SIG-M5 treated with dmso at 0.1 percent for 504 hours (cell line): ENCODE results near the gene RASGRF2.
A peak's percentile ranks its signal among the peaks of the same experiment; 100 is the strongest.

ENCODE experiments used
- DNase-seq: peaks from one replicate; lab custom pipeline; 2025; ENCODE audit not compliant: unreplicated experiment; lab: John Stamatoyannopoulos, UW

RASGRF2 gene

DNA sequence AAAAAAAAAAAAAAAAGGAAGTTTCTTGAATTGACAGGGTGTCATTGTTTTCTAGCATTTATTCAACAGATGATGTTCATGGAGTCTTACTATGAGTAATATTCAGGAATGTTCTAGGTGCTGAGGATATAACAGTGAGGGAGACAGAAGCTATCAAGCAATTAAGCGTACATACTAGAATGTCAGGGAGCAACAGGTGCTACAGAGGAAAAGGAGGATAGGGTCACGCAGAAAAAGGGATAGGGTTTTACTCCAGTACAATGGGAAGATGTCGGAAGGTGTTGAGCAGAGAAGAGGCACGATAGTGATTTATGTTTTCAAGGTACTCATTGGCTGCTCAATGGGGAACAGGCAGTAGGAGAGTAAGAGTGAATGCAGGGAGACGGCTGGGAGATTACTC, 6.6 kb upstream of the RASGRF2 start:
- no peak for DNase-seq

DNA sequence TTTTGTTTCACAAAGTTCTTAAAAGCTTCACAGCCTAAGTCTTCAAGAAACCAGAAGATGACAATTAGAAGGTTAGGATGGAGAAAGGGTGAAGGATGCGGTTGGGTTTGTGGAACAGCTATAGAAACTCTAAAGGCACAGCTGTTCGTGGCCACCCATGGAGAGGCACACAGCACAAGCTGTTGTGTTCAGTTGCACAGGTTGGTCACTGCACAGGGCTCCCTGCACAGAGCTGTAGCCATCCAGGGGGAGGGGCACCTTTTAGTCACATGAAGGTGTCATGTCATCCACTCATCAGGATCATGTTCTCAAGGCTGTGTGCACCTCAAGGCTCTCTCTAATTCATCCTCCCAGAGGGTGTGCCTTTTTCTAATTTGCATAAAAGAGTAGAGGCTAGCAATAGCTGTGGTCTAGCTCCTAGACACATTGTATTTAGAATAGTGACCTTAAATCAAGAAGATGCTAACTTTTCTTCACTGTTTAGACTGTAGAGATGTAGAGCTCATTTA, 5.0 kb upstream of the RASGRF2 start:
- DNase-seq, result no peak

DNA sequence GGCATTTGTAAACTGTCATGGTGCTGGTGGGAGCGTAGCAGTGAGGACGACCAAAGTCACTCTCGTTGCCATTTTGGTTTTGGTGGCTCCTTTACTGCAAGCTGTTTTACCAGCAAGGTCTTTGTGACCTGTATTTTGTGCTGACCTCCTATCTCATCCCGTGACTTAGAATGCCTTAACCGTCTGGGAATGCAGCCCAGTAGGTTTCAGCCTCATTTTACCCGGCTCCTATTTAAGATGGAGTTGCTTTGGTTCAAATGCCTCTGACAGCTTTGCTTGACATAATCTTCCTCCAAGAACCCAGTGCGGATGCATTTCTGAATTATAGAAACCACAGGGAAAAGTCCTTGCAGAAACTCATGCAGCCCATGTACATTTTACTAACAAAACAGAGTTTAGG, 3.9 kb upstream of the RASGRF2 start:
- DNase-seq, result no peak

DNA sequence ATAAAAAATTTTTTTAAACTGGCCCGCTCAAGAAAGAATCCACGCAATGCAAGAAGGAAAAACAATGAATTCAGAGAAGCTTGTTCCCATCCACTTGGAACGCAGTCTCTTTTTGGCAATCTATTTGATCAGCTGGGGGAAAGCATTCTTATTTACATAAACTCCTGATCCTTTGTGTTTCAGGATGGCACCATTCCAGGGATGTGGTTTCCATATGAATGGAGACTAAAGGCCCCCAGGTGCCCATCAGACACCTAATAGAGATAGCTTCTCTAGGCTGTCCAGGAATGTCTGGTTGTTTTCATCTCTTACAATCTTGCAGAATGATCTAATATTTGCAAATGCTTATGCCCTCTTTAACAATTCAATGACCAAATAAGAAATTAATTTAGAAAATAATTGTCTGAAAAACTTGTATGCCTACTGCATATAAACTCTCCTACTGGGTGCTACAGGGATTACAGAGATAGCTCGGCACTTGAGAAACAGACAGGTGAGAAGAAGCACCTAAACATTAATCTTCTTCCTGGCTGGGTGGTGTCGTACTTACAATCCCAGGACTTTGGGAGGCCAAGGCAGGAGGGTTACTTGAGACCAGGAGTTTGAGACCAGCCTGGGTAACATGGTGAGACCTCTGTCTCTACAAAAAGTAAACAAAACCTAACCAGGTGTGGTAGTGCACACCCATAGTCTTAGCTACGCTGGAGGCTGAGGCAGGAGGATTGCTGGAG, 3.0 kb upstream of the RASGRF2 start:
- DNase-seq, result no peak

DNA sequence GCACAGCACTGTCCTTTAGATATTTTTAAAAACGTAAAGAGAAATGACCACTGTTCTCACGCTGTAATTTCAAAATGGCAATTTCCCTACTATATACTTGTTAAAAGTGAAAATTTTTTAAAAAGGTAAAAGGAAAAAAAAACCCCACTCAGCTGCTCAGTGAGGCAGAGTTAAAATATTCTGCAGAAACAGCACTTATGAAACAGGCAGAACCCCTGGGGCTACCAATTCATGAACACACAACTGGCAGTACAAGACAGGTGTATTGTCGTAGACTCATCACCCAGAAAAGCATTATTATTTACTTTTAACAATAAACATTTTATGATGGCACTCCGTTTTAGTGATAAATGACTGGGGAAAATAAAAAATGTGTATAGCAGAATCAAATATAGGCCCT, 1.5 kb upstream of the RASGRF2 start:
- no peak for DNase-seq

DNA sequence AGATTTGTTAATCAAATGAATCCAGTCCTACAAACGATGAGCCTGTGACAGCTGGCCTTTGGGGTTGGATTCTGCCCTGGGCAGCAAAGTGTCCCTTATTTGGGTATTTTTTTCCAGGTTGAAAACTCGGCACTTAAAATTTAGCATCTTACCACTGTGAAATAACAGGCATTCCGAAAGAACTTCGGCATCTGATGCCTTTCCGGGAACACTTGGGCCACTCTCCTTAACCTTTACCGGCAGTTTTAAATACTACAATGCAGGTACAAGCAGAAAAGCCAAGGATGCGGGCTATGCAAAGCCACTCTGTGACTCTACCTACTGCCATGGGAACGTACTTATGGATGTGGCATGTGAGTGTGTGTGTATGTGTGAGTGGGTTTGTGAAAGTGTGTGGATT, 1.0 kb upstream of the RASGRF2 start:
- DNase-seq, result no peak

DNA sequence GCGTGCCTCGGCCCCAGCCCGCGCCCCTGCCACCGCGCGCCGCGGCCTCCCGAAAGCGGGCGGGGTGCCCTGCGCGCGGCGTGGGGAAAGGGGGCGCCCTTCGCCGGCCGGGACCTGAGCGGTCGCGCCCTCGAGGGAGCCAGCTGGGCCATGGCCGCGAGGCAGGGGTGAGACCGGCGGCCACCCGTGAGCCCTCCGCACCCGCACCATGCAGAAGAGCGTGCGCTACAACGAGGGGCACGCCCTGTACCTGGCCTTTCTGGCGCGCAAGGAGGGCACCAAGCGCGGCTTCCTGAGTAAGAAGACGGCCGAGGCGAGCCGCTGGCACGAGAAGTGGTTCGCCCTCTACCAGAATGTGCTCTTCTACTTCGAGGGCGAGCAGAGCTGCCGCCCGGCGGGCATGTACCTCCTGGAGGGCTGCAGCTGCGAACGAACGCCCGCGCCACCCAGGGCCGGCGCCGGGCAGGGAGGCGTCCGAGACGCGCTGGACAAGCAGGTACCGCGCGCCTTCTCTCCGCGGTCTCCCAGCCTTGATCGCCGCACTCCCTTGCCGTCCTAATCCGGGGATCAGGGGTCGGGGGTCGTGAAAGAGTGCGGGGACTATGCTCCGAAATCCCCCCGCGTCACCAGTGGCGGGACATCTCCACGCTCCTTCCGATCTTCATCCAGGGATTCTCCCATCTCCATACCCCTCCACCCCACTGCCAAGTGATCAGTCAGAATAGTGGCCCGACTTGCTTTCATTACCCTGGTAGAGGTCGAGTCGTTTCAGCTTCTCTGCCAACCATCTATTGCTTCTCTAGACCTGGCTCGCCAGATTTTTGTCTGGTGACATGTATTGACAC, 590 bp downstream of the RASGRF2 start:
- DNase-seq, result no peak

DNA sequence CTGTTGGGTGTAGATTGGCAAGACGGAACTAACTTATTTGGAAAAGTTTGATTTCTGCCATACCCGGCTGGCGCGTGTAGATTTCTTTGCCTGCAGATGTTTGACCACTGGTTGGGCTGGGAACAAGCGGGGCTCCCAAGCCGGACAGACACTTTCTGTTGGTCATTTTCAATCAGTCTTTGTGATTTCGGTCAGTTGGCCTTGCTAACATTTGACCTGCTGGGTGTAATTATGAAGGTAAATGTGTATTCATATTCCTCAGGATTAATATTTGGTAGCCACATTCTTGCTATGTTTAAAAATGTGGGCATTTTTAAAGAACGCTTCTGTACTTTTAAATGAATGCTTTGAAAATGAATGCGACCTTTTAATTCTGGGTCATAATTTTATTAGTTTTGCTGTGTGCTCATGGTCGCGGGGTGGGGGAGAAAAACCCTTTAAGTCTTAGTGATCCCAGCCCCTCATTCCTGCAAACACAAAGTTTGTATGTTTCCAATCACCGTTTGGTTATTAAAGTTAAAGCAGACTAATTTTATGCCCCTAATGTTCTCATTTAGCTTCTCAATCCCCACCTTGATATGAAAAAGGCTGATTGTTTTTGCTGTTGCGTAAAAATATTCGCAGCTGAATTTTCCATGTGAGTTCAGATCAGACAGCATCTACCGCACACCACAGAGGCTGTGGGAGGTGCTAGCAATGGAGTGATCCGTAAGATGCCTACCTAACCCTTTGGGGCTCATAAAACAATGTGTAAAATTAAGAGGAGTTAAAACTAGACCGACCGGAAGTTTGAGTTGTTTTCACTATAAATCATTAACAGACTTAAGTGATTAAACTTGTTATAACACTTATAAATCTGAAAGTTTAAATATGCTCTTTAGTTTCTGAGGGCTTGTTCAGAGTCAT, 1.5 kb downstream of the RASGRF2 start:
- DNase-seq, result no peak

DNA sequence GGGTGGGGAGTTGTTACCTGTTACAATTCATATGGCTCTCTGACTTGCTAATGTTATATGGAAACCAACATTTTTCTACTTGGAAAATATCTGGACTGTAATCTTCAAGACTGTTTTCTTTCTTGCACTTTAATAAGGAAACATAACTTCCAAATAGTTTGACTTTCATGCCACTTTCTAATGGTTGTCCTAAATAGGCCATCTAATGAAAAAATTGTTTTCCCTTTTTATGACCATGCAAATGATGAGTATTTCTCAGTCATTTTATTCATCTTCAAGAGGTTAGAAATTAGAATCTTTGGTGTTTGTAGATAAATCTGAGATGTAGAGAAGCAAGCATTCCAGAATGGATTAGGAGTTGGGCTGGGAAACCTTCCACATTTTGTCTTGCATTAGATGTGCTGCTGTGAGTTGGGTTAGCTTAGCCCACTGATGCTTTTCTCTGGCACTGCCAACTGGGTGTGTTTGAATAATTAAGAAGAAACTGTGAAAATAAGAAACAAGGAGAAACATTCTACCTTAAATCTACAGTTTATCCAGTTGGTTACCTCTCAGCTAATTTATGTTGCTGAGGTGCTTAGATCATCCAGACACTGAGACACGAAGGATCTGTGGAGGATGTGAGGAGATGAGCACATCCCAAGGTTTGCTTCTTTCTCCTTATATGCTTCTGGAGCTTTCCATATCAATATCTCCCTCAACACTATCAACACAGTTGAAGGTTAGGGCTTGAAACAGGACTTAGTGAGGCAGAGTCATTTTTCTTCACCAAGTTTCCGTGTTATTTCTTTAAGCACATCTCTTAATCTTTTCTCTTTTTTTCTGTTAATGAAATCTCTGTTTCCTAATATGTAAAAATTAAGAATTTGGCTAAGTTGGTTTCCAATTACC, 2.7 kb downstream of the RASGRF2 start:
- no peak for DNase-seq

DNA sequence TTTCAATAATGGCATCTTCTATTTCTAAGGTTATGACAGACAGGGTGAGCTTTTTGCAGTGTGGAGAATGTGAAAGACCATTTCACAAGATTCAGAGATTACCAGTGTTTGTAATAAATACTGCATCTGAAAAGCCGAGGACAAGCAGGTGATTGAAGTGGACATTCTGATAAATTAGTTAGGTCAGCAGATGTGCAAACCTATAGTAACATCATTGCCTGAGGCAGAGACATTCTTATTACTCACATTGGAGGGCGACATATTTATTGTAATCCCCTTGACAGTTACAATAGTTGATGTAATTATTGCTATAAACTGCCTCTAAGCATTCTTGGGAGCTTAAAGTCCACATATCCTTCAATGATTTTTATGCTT, 3.3 kb downstream of the RASGRF2 start:
- DNase-seq, result no peak

DNA sequence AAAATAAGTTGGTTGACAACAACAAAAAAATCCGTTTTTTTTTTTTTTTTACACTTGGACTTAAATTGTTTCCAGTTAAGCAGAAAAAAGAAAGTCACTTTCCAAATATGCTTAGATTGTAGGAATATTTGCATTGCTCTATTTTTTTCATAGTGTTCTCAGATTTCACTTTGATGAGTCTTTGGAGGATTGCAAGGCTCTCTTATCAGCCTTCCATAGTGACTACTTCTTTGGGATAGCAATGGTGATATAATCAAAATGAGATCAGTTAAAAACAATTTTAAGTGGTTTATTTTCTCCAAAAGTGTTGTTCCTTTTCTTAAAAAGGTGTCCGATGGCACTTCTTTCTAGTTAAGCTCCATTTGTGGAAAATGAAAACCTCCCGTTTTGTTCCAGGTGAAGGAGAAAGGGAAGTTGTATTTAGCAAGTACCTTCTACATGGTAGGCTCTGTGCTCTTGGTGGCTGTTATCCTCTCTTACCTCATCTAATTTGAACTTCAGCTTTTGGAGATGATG, 3.9 kb downstream of the RASGRF2 start:
- no peak for DNase-seq

DNA sequence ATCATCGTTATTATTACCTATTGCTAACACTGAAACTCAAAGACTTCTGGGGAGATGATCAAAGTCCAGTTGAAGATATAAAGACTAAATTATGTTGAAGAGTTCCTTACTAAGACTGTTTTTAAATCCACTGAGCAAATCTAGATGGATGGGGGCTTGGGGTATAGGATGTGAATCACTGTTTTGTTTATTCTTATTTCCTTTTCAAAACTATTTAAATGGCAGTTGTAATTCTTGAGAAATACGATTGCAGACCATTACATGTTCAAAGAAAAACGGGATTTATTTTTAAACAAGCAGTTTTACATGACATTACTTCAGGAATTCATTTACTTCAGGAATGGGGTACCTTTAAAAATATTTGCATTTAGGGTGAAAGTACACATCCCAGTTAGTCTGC, 4.3 kb downstream of the RASGRF2 start:
- no peak for DNase-seq

DNA sequence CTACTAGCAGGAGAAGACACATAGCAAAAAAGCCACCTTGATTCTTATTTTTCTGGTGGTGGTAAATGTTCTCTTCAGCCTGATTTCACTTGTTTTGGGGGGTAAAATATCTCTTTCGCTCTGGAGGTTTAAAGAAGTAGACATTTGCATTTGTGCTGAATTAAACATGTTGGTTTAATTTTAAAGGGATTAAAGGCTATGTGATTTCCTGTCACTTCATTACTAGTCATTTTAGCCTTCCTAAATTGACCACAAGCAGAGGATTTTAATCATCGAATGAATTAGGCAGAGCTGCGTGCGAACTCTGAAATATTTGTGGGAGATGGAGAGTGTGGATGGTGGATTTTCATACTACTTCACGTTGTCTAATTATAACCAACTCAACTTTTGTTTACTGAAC, 4.8 kb downstream of the RASGRF2 start:
- no peak for DNase-seq

DNA sequence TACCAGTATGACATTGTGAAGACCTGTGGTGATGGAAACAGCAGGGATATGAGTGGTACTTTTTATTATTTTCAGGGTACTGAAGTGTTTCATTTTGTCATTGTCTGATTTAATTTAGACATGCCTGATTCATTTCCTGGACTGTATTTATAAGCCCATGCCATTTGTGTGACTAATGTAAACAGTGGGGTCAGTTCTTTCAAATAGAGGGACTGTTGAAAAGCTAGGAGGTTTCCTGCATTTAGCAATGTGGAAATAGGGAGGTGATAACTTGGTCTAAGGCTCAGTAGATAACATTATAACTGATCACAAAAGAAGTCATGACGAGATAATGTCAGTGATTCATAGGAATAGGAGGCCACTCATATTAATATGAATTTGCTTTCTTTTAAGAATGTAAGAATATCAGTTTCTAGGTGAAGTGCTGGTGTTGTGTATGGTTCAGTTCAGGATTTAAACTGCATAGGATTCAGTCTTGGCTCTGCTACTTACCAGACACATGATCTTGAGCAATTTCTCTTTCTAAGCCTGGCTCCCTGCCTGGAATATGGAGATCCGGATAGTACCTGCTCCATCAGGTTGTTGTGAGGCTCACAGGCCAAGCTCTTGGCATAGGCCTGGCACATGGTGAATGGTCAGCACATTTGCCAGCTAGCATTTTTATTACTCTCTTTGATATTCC, 7.5 kb downstream of the RASGRF2 start:
- DNase-seq, result no peak

DNA sequence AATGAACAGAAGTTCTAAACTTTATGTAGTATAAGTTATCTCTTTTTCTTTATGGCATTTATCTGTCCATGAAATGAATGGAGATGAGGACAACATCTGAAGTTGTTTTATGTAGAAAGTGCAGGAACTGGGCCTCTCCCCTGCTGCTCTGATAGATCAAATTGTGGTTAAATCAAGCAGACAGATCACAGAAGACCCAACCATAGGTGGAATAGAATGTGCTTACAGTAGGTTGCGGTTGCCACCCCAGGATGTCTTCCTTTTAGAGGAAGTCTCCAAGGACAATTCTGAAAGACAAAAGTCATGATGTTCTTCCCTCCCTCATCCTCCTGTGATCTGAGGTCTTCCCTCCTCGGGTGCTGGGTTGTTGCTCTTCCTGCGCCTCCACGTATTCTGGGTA, 12.9 kb downstream of the RASGRF2 start:
- DNase-seq, result no peak

DNA sequence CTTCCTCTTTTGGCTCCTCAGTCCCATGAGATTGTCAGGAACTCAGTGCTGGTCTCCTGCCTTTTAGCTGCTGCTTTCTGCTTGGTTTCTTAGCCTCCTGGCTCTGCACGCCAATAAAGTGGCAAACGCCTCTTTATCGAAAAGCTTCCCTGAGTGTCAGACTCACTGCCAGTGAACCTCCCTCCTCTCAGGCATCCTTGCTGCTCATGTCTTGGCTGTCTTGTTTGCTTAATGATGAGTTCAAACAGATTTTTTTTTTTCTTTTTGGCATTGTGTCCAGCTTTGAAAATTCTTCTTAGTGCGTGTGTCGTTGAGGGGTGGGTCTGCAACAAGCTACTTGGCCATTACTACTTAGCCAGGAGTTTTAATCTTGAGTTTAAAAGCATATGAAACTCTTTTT, 14.9 kb downstream of the RASGRF2 start:
- no peak for DNase-seq

DNA sequence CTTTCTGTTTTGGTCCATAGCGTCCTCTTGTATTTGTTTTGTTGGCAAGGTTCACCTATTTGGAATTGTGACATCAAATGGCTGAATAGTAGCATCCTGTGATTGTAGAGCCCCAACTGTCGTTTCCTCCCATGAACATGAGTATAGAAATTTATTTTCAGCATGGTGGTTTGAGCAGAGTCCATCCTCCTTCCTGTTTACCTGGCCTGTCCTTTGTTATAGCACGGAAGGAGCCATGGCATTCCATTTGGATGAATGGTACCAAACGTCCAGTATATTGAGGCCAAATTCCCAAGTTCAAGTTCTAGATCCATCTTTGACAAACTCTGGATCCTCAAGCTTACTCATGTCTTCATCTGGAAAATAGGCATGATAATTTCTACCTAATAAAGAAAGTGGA, 16.8 kb downstream of the RASGRF2 start:
- no peak for DNase-seq

DNA sequence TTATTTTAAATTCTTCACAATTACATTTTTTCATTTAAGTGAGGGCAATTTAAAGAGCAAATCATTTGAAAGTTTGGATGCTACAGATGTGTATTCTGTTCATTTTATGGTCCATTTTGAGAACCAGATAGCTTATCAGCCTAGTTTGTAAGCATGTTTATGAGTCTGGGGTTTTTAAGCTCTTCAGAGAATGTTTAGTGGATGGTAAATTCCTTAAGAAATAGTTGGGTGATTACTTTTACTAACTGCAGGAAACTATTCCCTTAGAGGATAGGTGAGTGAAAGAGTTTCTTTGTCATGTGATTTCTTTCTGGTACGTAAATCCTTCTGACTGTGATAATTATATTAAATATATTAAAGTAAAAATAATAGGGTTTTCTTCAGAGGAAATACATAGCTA, 17.6 kb downstream of the RASGRF2 start:
- DNase-seq, result no peak

DNA sequence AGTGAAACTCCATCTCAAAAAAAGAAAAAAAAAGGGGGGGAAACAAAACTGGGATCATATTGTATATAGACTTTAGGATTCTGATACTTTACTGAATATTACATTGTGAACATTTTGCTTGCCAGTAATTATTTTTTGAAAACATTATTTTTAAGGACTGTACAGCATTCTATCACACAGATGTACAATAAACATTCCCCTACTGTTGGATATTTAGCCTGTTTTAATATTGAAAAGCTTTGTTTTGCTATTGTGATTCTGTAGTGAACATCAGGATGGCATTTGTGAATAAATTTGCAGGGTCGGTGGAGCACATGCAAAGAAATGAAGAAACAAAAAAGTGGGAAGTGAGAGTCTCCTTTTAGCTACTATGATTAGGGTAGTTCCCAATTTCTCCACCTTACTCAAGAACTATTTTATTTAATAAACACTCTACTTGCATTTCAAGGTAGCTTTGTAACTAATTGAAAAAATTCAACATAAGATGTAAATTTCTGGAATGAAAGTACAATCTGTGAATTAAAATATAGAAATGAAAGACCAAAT, 18.7 kb downstream of the RASGRF2 start:
- peak; percentile 70 for DNase-seq
